Measurements from ENCODE around the gene LRRC3C. TPM values are rescaled to one million over a fixed set of nuclear protein-coding genes. Genes with fewer than 3 reads are reported as not detected.
A peak's percentile ranks its signal among the peaks of the same experiment; 100 is the strongest.

Gene LRRC3C
- total RNA-seq, 2 experiments from 2014 or later, result not detected

DNA sequence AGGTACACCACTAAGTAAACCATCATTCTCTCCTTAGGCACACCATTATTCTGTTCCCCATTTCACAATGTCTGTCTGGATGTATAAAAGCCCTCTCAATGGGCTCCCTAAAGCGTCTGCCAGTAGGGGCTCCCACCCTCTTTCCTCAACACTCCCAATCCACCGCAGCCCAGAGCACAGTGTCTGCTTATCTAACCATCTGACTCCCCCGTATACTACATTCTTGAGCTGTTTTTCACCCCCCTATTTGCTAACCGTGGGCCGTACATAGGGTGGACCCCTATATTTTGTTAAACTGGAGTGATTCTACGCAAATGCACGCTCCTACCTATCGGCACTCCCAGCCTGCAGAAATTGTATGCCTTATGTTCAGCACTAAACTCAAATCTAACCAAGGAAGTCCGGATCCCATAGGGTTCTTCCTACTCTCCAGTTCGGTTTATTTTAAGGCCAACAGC lies 52.4 kb downstream of the LRRC3C start:
- intact Hi-C loops (cut with DNase I, micrococcal nuclease), result loop anchor here (1.0 to 10.0 kb wide), 21 partner anchors 21 to 1127 kb away; partner anchors contain the start of genes CDK12 (in 2 of the 2), LRRC3C (in 2 of the 2), ORMDL3 (in 2 of the 2) and CASC3 (in 1 of the 2)
- H3K27ac Mint-ChIP-seq, result peak overlapping the region; percentile 90

DNA sequence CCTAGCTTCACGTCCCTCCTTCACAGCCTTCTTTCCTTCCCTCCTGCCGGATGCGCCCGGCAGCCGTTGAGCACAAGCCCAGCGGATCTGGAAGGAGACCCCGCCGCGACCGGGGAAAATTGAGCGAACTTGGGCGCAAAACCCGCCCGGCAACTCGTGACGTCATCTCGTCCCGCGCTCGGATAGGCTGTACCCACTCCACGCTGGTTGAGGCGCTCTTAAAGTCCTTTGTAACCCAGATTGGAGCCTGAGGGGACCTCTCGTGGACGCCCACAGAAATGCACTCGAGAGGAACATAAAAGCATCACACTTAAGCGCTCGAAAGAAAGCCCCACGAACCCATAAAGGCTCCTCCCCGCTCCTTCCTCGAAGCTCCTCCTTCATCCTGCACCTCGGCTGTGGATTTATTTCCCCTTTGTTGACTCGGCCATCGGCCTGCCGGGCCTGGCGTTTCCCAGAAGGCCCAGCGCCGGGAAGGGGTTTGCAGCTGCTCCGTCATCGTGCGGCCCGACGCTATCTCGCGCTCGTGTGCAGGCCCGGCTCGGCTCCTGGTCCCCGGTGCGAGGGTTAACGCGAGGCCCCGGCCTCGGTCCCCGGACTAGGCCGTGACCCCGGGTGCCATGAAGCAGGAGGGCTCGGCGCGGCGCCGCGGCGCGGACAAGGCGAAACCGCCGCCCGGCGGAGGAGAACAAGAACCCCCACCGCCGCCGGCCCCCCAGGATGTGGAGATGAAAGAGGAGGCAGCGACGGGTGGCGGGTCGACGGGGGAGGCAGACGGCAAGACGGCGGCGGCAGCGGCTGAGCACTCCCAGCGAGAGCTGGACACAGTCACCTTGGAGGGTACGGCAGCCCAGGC lies 53.0 kb downstream of the LRRC3C start, which contains the start of gene PSMD3:
Gene PSMD3, plus strand, starts transcription at position 457 of the 856 bp plus-strand sequence. Its CDS starts 164 bp downstream, at position 621.
- peak within 1 kb of the TSS; percentile 94 for H3K4me3 Mint-ChIP-seq
- no peaks in the 10 kb centered on the region for H3K9me3 Mint-ChIP-seq (ENCODE audit: low read depth)
- H3K36me3 Mint-ChIP-seq (ENCODE audit: low read depth), result peaks cover 23% of the 10 kb centered on the region
- peaks cover 4% of the 10 kb centered on the region for H3K27me3 Mint-ChIP-seq
- peak within 1 kb of the TSS; percentile 90 for H3K27ac Mint-ChIP-seq
- ATAC-seq (peak; percentile 98), DNase-seq (peak; percentile 99)
- intact Hi-C loops (cut with DNase I, micrococcal nuclease), result loop anchor here (1.0 to 10.0 kb wide), 21 partner anchors 21 to 1127 kb away; partner anchors contain the start of genes CDK12 (in 2 of the 2), LRRC3C (in 2 of the 2), ORMDL3 (in 2 of the 2) and CASC3 (in 1 of the 2)
- POLR2A ChIA-PET, result interaction anchor here (0.6 to 1.2 kb wide), 7 partner anchors 22 to 1152 kb away, joined by 3 to 5 read pairs (median 3); partner anchors contain the start of genes LRRC3C and ORMDL3
- CTCF ChIA-PET, result interaction anchor here (0.6 to 7.4 kb wide), 24 partner anchors 8 to 838 kb away, joined by 3 to 87 read pairs (median 3); partner anchors contain the start of genes GSDMA, GSDMB, IKZF3 and LRRC3C
- peaks cover 31% of the 10 kb centered on the region for H3K4me1 Mint-ChIP-seq

More for the DNA sequence above, 52.4 kb downstream of the LRRC3C start:
- H3K4me3 Mint-ChIP-seq, result peak overlapping the region; percentile 94
- DNase-seq, result peak; percentile 31
- no peaks in the 10 kb centered on the region for H3K9me3 Mint-ChIP-seq (ENCODE audit: low read depth)
- H3K4me1 Mint-ChIP-seq, result peaks cover 31% of the 10 kb centered on the region
- POLR2A ChIA-PET, result interaction anchor here (0.7 to 1.2 kb wide), 6 partner anchors 21 to 360 kb away, joined by 3 to 5 read pairs (median 4); partner anchors contain the start of genes LRRC3C and ORMDL3
- ATAC-seq, result peak; percentile 2
- H3K36me3 Mint-ChIP-seq (ENCODE audit: low read depth), result peaks cover 18% of the 10 kb centered on the region
- peaks cover 4% of the 10 kb centered on the region for H3K27me3 Mint-ChIP-seq
- CTCF ChIA-PET, result interaction anchor here (0.7 to 7.4 kb wide), 17 partner anchors 14 to 358 kb away, joined by 3 to 87 read pairs (median 3); partner anchors contain the start of genes GSDMA, LRRC3C, MED24 and MIEN1

DNA sequence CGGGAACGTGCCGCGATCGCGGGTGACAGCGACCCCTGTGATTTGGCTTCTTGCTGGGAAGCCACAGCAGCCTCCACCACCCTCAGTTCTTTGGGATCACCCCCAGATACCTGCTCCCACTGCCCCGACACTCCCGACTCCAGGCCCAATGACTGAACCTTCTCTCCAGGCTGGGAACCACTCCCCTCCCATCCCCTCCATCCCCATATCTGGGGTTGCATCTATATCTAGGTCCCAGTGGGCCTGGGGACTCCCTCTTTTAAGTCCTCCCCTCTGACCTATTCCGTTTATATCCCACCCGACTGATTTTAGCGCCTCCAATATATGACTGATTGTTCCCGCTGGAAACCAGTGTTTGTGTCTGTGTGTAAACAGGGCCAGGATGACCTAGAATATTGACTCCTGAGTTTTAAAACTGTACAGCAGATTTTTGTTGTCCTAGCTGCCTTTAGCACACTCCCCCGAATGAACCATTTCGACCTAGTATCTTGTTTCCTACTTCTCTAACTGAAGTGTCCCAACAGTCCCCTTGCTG lies 53.7 kb downstream of the LRRC3C start:
- ATAC-seq (no peak), DNase-seq (no peak)
- ChIA-PET CTCF (interaction anchor here (0.6 to 7.4 kb wide), 19 partner anchors 9 to 837 kb away, joined by 3 to 87 read pairs (median 3); partner anchors contain the start of genes GSDMB, IKZF3, LRRC3C and MIEN1), POLR2A (interaction anchor here (0.6 to 1.2 kb wide), 4 partner anchors 22 to 1153 kb away, joined by 3 to 5 read pairs (median 4); no protein-coding TSS in a partner anchor)
- Mint-ChIP-seq H3K4me3 (peak overlapping the region; percentile 94), H3K27ac (peak overlapping the region; percentile 90), H3K36me3 (ENCODE audit: low read depth) (peaks cover 29% of the 10 kb centered on the region), H3K4me1 (peaks cover 31% of the 10 kb centered on the region), H3K9me3 (ENCODE audit: low read depth) (no peaks in the 10 kb centered on the region), H3K27me3 (peaks cover 4% of the 10 kb centered on the region)
- intact Hi-C loops (cut with DNase I, micrococcal nuclease), result loop anchor here (2.0 to 10.0 kb wide), 3 partner anchors 294 to 516 kb away; partner anchors contain the start of gene CDK12 (in 1 of the 2)

GRCh38 chr17:39981766-39982375 lies 54.3 kb downstream of the LRRC3C start:
- ATAC-seq, result no peak
- H3K4me3 Mint-ChIP-seq, result peak overlapping the region; percentile 94
- peak overlapping the region; percentile 90 for H3K27ac Mint-ChIP-seq
- H3K27me3 Mint-ChIP-seq, result peaks cover 4% of the 10 kb centered on the region
- H3K36me3 Mint-ChIP-seq (ENCODE audit: low read depth), result peaks cover 35% of the 10 kb centered on the region
- ChIA-PET CTCF (interaction anchor here (0.7 to 4.5 kb wide), 4 partner anchors 15 to 360 kb away, joined by 3 to 23 read pairs (median 3); partner anchors contain the start of gene MED24), POLR2A (interaction anchor here (0.6 kb wide), 1 partner anchor 23 kb away, joined by 3 read pairs; no protein-coding TSS in a partner anchor)
- intact Hi-C loops (cut with DNase I, micrococcal nuclease), result loop anchor here (2.0 to 10.0 kb wide), 3 partner anchors 295 to 517 kb away; partner anchors contain the start of gene CDK12 (in 1 of the 2)
- DNase-seq, result no peak
- peaks cover 31% of the 10 kb centered on the region for H3K4me1 Mint-ChIP-seq
- H3K9me3 Mint-ChIP-seq (ENCODE audit: low read depth), result no peaks in the 10 kb centered on the region

GRCh38 chr17:39988206-39988810 lies 60.8 kb downstream of the LRRC3C start:
- Mint-ChIP-seq H3K27me3 (no peaks in the 10 kb centered on the region), H3K4me1 (peaks cover 6% of the 10 kb centered on the region), H3K36me3 (ENCODE audit: low read depth) (peaks cover 78% of the 10 kb centered on the region), H3K27ac (peak overlapping the region; percentile 24), H3K4me3 (no peak overlapping the region), H3K9me3 (ENCODE audit: low read depth) (no peaks in the 10 kb centered on the region)
- intact Hi-C loops (cut with DNase I, micrococcal nuclease), result loop anchor here in 1 of 2 experiments (10.0 kb wide), 1 partner anchor 524 kb away; the partner anchor contains the start of gene CDK12
- no peak for DNase-seq
- ATAC-seq, result no peak
- CTCF ChIA-PET, result no interaction called here
- POLR2A ChIA-PET, result no interaction called here

DNA sequence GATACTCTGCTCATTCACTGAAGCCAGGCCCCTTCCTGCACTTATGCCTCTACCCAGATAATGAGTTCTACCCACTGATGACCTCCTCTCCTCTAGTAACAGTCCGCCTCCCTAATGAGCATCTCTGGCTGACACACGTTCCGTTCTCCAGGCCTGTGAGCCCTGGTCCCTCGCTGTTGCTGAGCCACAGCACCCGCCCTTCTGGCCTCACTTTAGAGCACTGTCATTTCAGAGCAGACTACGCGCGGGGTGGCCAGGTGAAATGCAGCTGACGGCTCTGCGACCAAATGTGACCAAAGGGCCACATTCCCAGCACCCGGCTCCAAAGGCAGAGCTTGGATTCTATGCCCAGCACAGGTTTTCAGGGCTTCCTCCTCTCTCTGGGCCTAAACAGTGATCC lies 66.9 kb downstream of the LRRC3C start:
- Mint-ChIP-seq H3K4me3 (no peak overlapping the region), H3K36me3 (ENCODE audit: low read depth) (peaks cover 63% of the 10 kb centered on the region), H3K9me3 (ENCODE audit: low read depth) (no peaks in the 10 kb centered on the region), H3K27ac (no peak overlapping the region), H3K4me1 (peaks cover 6% of the 10 kb centered on the region), H3K27me3 (no peaks in the 10 kb centered on the region)
- POLR2A ChIA-PET, result no interaction called here
- ATAC-seq (no peak), DNase-seq (no peak)
- CTCF ChIA-PET, result interaction anchor here (1.0 to 1.4 kb wide), 2 partner anchors 31 to 197 kb away, joined by 3 read pairs; no protein-coding TSS in a partner anchor
- intact Hi-C loops (cut with DNase I, micrococcal nuclease), result no loop called here

Other genes with a start within 250 kb of the LRRC3C start
- 10 to 100 TPM in 1 of 2 experiments, 1 to 10 TPM in 1; 8.6 to 11.9 TPM for gene PGAP3, start 239.7 kb upstream of the LRRC3C start, total RNA-seq
- gene ERBB2, start 227.7 kb upstream of the LRRC3C start, total RNA-seq, result 1 to 10 TPM; 5.8 to 6.0 TPM
- gene MIEN1, start 197.2 kb upstream of the LRRC3C start, total RNA-seq, result 10 to 100 TPM; 32.5 to 39.4 TPM
- 1 to 10 TPM; 2.0 to 3.3 TPM for gene GRB7, start 189.8 kb upstream of the LRRC3C start, total RNA-seq
- gene IKZF3, start 63.4 kb upstream of the LRRC3C start, total RNA-seq, result 10 to 100 TPM; 37.6 to 50.4 TPM
- gene ZPBP2, start 59.5 kb upstream of the LRRC3C start, total RNA-seq, result under 1 TPM; 0.19 to 0.34 TPM
- 10 to 100 TPM; 17.7 to 18.5 TPM for gene GSDMB, start 9.1 kb upstream of the LRRC3C start, total RNA-seq
- gene ORMDL3, start 131 bp upstream of the LRRC3C start, total RNA-seq, result 10 to 100 TPM; 46.8 to 64.9 TPM
- gene GSDMA, start 35.3 kb downstream of the LRRC3C start, total RNA-seq, result 1 to 10 TPM in 1 of 2 experiments, under 1 TPM in 1; 0.98 to 1.1 TPM
- gene PSMD3, start 53.1 kb downstream of the LRRC3C start, total RNA-seq, result 100 to 1,000 TPM; 141 to 146 TPM
- gene CSF3, start 87.7 kb downstream of the LRRC3C start, total RNA-seq, result not detected
- 100 to 1,000 TPM in 1 of 2 experiments, 10 to 100 TPM in 1; 97.4 to 110 TPM for gene MED24, start 126.7 kb downstream of the LRRC3C start, total RNA-seq
- gene THRA, start 135.2 kb downstream of the LRRC3C start, total RNA-seq, result 10 to 100 TPM; 12.9 to 13.1 TPM
- 1 to 10 TPM; 5.2 to 5.4 TPM for gene NR1D1, start 172.9 kb downstream of the LRRC3C start, total RNA-seq
- gene MSL1, start 194.2 kb downstream of the LRRC3C start, total RNA-seq, result 10 to 100 TPM; 81.7 to 89.6 TPM
- gene CASC3, start 212.8 kb downstream of the LRRC3C start, total RNA-seq, result 100 to 1,000 TPM in 1 of 2 experiments, 10 to 100 TPM in 1; 88.3 to 104 TPM
- 1 to 10 TPM; 5.1 to 6.2 TPM for gene RAPGEFL1, start 249.7 kb downstream of the LRRC3C start, total RNA-seq

All from activated CD4-positive, alpha-beta T cell treated with anti-CD3 and anti-CD28 coated beads for 36 hours (primary cell).